Liver (tissue), 9 donors: ENCODE results near the gene BRIP1. TPM values are rescaled to one million over a fixed set of nuclear protein-coding genes. Genes with fewer than 3 reads are reported as not detected.

Experiments
- DNase-seq: peaks from one replicate; pipeline ENCODE4 v3.0.0-alpha.2; 2017; ENCODE audit warnings: low spot score
- H3K27ac ChIP-seq, 2 donors: one replicate each; pipeline ENCODE4 v1.7.0; 2013; ENCODE audit warnings: inconsistent platforms in 2 of 2, low read length in 2 of 2, control low read depth in 1 of 2, low read depth in 1 of 2, mild to moderate bottlenecking in 1 of 2
- H3K27me3 ChIP-seq, 4 donors: one replicate each; pipeline versions ENCODE4 v1.6.1 to v1.7.0; 2013; ENCODE audit warnings: low read length in 3 of 4, inconsistent platforms in 1 of 4, mild to moderate bottlenecking in 1 of 4, moderate library complexity in 1 of 4; ENCODE audit not compliant: control insufficient read depth in 4 of 4, insufficient read depth in 4 of 4
- H3K36me3 ChIP-seq, 4 donors: one replicate each; pipeline versions ENCODE4 v1.6.1 to v1.7.0; 2013; ENCODE audit warnings: low read length in 3 of 4, mild to moderate bottlenecking in 3 of 4, low read depth in 1 of 4, moderate library complexity in 1 of 4; ENCODE audit not compliant: control insufficient read depth in 4 of 4, insufficient read depth in 3 of 4
- H3K4me1 ChIP-seq, 4 donors: one replicate each; pipeline versions ENCODE4 v1.6.1 to v1.7.0; 2013; ENCODE audit warnings: low read length in 3 of 4, mild to moderate bottlenecking in 3 of 4, moderate library complexity in 1 of 4; ENCODE audit not compliant: control insufficient read depth in 4 of 4, insufficient read depth in 4 of 4
- H3K4me3 ChIP-seq, 3 donors: one replicate each; pipeline versions ENCODE4 v1.6.1 to v1.7.0; 2013; ENCODE audit warnings: low read length in 3 of 3, control low read depth in 1 of 3, low read depth in 1 of 3, mild to moderate bottlenecking in 1 of 3
- H3K9ac ChIP-seq, 2 donors: one replicate each; pipeline ENCODE4 v1.7.0; 2013; ENCODE audit warnings: low read length in 2 of 2, mild to moderate bottlenecking in 2 of 2, moderate library complexity in 2 of 2, control low read depth in 1 of 2, low read depth in 1 of 2
- H3K9me3 ChIP-seq, 4 donors: one replicate each; pipeline versions ENCODE4 v1.6.1 to v1.7.0; 2013; ENCODE audit warnings: low read length in 3 of 4; ENCODE audit not compliant: control insufficient read depth in 4 of 4
- FOXA2 ChIP-seq: IDR thresholded peaks from 2 replicates; pipeline ENCODE4 v1.6.1; 2016; ENCODE audit warnings: antibody characterized with exemption
- GABPA ChIP-seq, 2 donors: IDR thresholded peaks in 1 of 2; conservative IDR thresholded peaks in 1 of 2; 2 replicates each; pipeline ENCODE4 v1.6.1; 2016; ENCODE audit warnings: antibody characterized with exemption in 2 of 2, mild to moderate bottlenecking in 1 of 2, moderate library complexity in 1 of 2
- HNF4G ChIP-seq: IDR thresholded peaks from 2 replicates; pipeline ENCODE4 v1.6.1; 2016; ENCODE audit warnings: antibody characterized with exemption
- JUND ChIP-seq, 2 donors: IDR thresholded peaks; 2 replicates each; pipeline ENCODE4 v1.6.1; 2016; ENCODE audit warnings: antibody characterized with exemption in 2 of 2
- NR2F2 ChIP-seq: IDR thresholded peaks from 2 replicates; pipeline ENCODE4 v1.6.1; 2016; ENCODE audit warnings: antibody characterized with exemption
- RAD21 ChIP-seq, 2 donors: IDR thresholded peaks; 2 replicates each; pipeline ENCODE4 v1.6.1; 2016; ENCODE audit warnings: antibody characterized with exemption in 2 of 2, mild to moderate bottlenecking in 2 of 2
- SP1 ChIP-seq: IDR thresholded peaks from 2 replicates; pipeline ENCODE4 v1.6.1; 2018; ENCODE audit warnings: antibody characterized with exemption, mild to moderate bottlenecking
- YY1 ChIP-seq: IDR thresholded peaks from 2 replicates; pipeline ENCODE4 v1.6.1; 2016; ENCODE audit warnings: antibody characterized with exemption, mild to moderate bottlenecking
- WGBS: extraction: QIAGEN DNeasy Blood & Tissue Kit; methylation state at CpG from one replicate; pipeline ENCODE4 v1.1.7; 2013; 5-methylcytosine and 5-hydroxymethylcytosine counted together
- polyA plus RNA-seq, 2 donors: library from polyadenylated mRNA; stranded (reverse) in 1 of 2; unstranded in 1 of 2; fragments of 200-250 nt in 1 of 2; fragments of >200 nt in 1 of 2; fragmentation: Nextera tagmentation in 1 of 2; extraction: Ambion mirVana in 1 of 2; gene quantifications; one replicate each; pipeline versions ENCODE4 v1.2.1 to v1.2.3, GENCODE V29; 2013 to 2015
- total RNA-seq, 2 donors: library from RNA; depleted of rRNA; stranded (reverse); fragments of >200 nt; gene quantifications; one replicate each; pipeline ENCODE4 v1.2.3, GENCODE V29; 2014
- TF ChIP-seq, protein P1 (sequence below): fragments of 150-350 bp; IDR thresholded peaks from 2 replicates; pipeline ENCODE4 v1.5.1; 2017; ENCODE audit warnings: improper control_type of control experiment, low read depth, low read length; ENCODE audit not compliant: missing input control
- TF ChIP-seq, protein P2 (sequence below): IDR thresholded peaks from 2 replicates; pipeline ENCODE4 v1.6.1; 2016; ENCODE audit warnings: antibody characterized with exemption
- TF ChIP-seq, protein P3 (sequence below): IDR thresholded peaks from 2 replicates; pipeline ENCODE4 v1.6.1; 2016; ENCODE audit warnings: antibody characterized with exemption, mild to moderate bottlenecking
- TF ChIP-seq, protein P4 (sequence below): IDR thresholded peaks from 2 replicates; pipeline ENCODE4 v1.6.1; 2016; ENCODE audit warnings: antibody characterized with exemption
- TF ChIP-seq, protein P5 (sequence below): IDR thresholded peaks from 2 replicates; pipeline ENCODE4 v1.6.1; 2016; ENCODE audit warnings: antibody characterized with exemption
- donor health status: healthy.
- donor health status: healthy.
- donor health status: healthy.
- donor health status: healthy.
- donor health status: healthy.

The BRIP1 gene
- total and polyA plus RNA-seq, 4 donors, result 0.24 to 10.3 (median 0.90) TPM

DNA sequence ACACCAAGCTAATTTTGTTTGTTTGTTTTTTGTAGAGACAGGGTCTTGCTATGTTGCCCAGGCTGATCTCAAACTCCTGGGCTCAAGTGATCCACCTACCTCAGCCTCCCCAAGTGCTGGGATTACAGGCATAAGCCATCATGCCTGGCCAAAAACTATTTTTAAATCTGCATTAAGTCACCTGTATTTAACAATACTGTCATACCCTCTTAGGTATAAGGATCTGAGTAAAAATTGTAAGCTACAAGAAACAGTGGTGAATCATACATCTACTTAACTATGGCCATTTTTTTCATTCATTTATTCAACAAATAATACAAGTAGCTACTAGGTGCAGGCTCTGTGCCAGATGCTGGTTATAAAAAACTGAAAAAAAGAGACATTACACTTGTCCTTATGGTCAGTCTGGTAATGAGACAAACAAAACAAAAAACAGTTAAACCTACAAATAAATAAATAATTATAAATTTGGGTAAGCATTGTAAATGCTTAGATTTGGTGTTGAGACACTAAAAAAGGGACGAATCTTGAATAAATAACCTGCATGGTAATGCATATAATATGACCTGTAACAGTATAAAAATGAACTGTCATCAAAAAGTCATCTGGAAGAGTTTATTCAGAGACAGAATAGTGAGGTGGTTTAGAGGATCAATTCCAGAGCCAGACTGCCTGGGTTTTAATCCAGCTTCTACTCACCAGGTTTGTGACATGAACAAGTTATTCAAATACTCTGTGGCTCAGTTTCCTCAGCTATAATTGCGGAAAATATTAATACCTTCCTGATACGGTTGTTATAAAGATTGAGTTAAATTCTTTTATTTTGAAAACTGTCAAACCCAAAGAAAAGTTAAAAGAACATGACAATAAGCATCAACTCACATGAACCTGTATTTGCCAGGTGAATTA lies 26.8 kb downstream of the BRIP1 start:
- 94% methylated on average over 3 of the region's 3 CpGs for WGBS

More for the DNA sequence above, 26.8 kb downstream of the BRIP1 start:
- H3K36me3 ChIP-seq, result no peaks in the 10 kb centered on the region
- no peaks in the 10 kb centered on the region for H3K27me3 ChIP-seq
- no peak for DNase-seq
- no peak for TF ChIP-seq JUND (IDR thresholded peaks at IDR 0.05)
- TF ChIP-seq, protein P1, sequence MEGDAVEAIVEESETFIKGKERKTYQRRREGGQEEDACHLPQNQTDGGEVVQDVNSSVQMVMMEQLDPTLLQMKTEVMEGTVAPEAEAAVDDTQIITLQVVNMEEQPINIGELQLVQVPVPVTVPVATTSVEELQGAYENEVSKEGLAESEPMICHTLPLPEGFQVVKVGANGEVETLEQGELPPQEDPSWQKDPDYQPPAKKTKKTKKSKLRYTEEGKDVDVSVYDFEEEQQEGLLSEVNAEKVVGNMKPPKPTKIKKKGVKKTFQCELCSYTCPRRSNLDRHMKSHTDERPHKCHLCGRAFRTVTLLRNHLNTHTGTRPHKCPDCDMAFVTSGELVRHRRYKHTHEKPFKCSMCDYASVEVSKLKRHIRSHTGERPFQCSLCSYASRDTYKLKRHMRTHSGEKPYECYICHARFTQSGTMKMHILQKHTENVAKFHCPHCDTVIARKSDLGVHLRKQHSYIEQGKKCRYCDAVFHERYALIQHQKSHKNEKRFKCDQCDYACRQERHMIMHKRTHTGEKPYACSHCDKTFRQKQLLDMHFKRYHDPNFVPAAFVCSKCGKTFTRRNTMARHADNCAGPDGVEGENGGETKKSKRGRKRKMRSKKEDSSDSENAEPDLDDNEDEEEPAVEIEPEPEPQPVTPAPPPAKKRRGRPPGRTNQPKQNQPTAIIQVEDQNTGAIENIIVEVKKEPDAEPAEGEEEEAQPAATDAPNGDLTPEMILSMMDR, result no peak
- no peak for TF ChIP-seq NR2F2
- no peak for TF ChIP-seq FOXA2
- no peak for TF ChIP-seq GABPA (IDR thresholded peaks at IDR 0.05 in 1 of 2, conservative IDR thresholded peaks at IDR 0.05 in 1 of 2)
- TF ChIP-seq, protein P2, sequence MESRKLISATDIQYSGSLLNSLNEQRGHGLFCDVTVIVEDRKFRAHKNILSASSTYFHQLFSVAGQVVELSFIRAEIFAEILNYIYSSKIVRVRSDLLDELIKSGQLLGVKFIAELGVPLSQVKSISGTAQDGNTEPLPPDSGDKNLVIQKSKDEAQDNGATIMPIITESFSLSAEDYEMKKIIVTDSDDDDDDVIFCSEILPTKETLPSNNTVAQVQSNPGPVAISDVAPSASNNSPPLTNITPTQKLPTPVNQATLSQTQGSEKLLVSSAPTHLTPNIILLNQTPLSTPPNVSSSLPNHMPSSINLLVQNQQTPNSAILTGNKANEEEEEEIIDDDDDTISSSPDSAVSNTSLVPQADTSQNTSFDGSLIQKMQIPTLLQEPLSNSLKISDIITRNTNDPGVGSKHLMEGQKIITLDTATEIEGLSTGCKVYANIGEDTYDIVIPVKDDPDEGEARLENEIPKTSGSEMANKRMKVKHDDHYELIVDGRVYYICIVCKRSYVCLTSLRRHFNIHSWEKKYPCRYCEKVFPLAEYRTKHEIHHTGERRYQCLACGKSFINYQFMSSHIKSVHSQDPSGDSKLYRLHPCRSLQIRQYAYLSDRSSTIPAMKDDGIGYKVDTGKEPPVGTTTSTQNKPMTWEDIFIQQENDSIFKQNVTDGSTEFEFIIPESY, result no peak
- TF ChIP-seq, protein P3, sequence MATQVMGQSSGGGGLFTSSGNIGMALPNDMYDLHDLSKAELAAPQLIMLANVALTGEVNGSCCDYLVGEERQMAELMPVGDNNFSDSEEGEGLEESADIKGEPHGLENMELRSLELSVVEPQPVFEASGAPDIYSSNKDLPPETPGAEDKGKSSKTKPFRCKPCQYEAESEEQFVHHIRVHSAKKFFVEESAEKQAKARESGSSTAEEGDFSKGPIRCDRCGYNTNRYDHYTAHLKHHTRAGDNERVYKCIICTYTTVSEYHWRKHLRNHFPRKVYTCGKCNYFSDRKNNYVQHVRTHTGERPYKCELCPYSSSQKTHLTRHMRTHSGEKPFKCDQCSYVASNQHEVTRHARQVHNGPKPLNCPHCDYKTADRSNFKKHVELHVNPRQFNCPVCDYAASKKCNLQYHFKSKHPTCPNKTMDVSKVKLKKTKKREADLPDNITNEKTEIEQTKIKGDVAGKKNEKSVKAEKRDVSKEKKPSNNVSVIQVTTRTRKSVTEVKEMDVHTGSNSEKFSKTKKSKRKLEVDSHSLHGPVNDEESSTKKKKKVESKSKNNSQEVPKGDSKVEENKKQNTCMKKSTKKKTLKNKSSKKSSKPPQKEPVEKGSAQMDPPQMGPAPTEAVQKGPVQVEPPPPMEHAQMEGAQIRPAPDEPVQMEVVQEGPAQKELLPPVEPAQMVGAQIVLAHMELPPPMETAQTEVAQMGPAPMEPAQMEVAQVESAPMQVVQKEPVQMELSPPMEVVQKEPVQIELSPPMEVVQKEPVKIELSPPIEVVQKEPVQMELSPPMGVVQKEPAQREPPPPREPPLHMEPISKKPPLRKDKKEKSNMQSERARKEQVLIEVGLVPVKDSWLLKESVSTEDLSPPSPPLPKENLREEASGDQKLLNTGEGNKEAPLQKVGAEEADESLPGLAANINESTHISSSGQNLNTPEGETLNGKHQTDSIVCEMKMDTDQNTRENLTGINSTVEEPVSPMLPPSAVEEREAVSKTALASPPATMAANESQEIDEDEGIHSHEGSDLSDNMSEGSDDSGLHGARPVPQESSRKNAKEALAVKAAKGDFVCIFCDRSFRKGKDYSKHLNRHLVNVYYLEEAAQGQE, result no peak
- TF ChIP-seq, protein P4, sequence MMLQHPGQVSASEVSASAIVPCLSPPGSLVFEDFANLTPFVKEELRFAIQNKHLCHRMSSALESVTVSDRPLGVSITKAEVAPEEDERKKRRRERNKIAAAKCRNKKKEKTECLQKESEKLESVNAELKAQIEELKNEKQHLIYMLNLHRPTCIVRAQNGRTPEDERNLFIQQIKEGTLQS, result no peak
- TF ChIP-seq YY1, result no peak
- TF ChIP-seq, protein P5, sequence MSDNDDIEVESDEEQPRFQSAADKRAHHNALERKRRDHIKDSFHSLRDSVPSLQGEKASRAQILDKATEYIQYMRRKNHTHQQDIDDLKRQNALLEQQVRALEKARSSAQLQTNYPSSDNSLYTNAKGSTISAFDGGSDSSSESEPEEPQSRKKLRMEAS, result no peak
- no peak for TF ChIP-seq RAD21 (IDR thresholded peaks at IDR 0.05)
- TF ChIP-seq HNF4G, result no peak
- TF ChIP-seq SP1, result no peak
- H3K9me3 ChIP-seq, result no peaks in the 10 kb centered on the region
- H3K4me3 ChIP-seq, result no peak overlapping the region
- no peak overlapping the region for H3K9ac ChIP-seq
- H3K27ac ChIP-seq, result no peak overlapping the region
- no peaks in the 10 kb centered on the region for H3K4me1 ChIP-seq
